AG04449 (cell line): Measurements from ENCODE around the gene FGF3.

ENCODE experiments used
- CTCF ChIA-PET: fragments of 350-600 bp; formaldehyde crosslinking; extraction: SDS; loops from one replicate; lab custom pipeline; 2021; ENCODE audit warnings: antibody characterized with exemption; lab: Yijun Ruan, JAX
- POLR2A ChIA-PET: fragments of 400-600, 350-600 bp; formaldehyde crosslinking; extraction: SDS; loops from one replicate; lab custom pipeline; 2020; ENCODE audit warnings: antibody characterized with exemption, inconsistent platforms; lab: Yijun Ruan, JAX
- DNase-seq: peaks from one replicate; pipeline ENCODE4 v3.0.0-alpha.2; 2010; ENCODE audit warnings: low read depth, low spot score
- H3K4me3 ChIP-seq: 2 replicates; pipeline ENCODE4 v1.5.1; 2011; ENCODE audit warnings: low read depth, mild to moderate bottlenecking, control low read depth, low read length
- CTCF ChIP-seq: IDR thresholded peaks from one replicate; pipeline ENCODE4 v1.5.1; 2011; ENCODE audit warnings: mild to moderate bottlenecking, moderate library complexity, low read length, control low read depth, inconsistent platforms; ENCODE audit not compliant: insufficient read depth; ENCODE audit errors: missing control alignments

Gene FGF3

GRCh38 chr11:69861901-69862300 is 42.7 kb upstream of the FGF3 start:
- ChIA-PET POLR2A (no interaction called here), CTCF (interaction anchor here (0.9 kb wide), 1 partner anchor 25 kb away, joined by 3 read pairs; no protein-coding TSS in a partner anchor)
- no peak for DNase-seq
- H3K4me3 ChIP-seq = no peak overlapping the region
- no peak for TF ChIP-seq CTCF

GRCh38 chr11:69860796-69861445 is 41.7 kb upstream of the FGF3 start:
- no peak for TF ChIP-seq CTCF
- ChIA-PET POLR2A (no interaction called here), CTCF (interaction anchor here (0.9 kb wide), 1 partner anchor 26 kb away, joined by 3 read pairs; no protein-coding TSS in a partner anchor)
- H3K4me3 ChIP-seq = no peak overlapping the region
- DNase-seq = no peak

DNA sequence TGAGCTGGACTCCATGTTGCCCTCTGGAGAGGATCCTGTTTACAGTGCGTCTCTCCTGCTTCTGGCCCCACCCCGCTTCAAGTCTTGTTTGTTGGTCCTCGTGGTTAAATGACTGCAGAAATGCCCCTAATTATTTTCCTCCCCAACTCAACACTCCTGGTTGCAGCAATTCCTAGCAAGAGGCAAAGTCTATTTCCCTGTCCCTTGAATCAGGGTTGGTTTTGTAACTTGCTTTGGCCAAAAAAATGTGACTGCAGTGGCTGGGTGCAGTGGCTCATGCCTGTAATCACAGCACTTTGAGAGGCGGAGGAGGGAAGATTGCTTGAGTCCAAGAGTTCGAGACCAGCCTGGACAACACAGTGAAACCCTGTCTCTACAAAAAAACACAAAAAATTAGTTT is 41.0 kb upstream of the FGF3 start:
- no peak for DNase-seq
- CTCF ChIA-PET = interaction anchor here (1.0 kb wide), 1 partner anchor 336 kb away, joined by 3 read pairs; no protein-coding TSS in a partner anchor
- POLR2A ChIA-PET = no interaction called here
- H3K4me3 ChIP-seq = no peak overlapping the region
- TF ChIP-seq CTCF = no peak

- DNase-seq = no peak
- no peak overlapping the region for H3K4me3 ChIP-seq
- POLR2A ChIA-PET = no interaction called here
- TF ChIP-seq CTCF = no peak
- CTCF ChIA-PET = interaction anchor here (1.0 kb wide), 1 partner anchor 337 kb away, joined by 3 read pairs; no protein-coding TSS in a partner anchor
Observed at GRCh38 chr11:69859275-69859934, 40.2 kb upstream of the FGF3 start.

DNA sequence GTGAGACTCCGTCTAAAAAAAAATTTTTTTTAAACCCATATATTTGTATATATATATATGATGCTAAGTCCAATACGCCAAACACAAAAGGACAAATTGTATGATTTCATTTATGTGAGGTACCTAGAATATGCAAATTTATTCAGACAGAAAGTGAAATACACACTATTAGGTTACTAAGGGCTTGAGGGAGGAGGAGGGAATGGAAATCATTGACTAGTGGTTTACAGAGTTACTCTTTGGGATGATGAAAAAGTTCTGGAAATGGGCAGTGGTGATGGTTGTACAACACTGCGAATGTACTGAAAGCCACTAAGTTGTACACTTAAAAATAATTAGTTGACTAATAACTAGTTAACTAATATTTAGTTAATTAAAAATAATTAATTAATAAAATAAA is 36.2 kb upstream of the FGF3 start:
- DNase-seq = no peak
- ChIA-PET POLR2A (no interaction called here), CTCF (interaction anchor here (1.4 kb wide), 1 partner anchor 29 kb away, joined by 3 read pairs; no protein-coding TSS in a partner anchor)
- TF ChIP-seq CTCF = no peak
- no peak overlapping the region for H3K4me3 ChIP-seq

GRCh38 chr11:69854713-69855112 is 35.5 kb upstream of the FGF3 start:
- no peak overlapping the region for H3K4me3 ChIP-seq
- ChIA-PET POLR2A (no interaction called here), CTCF (no interaction called here)
- DNase-seq = no peak
- no peak for TF ChIP-seq CTCF
